Fibroblast of lung (primary cell): ENCODE measurements around the gene DLG2. TPM values are rescaled to one million over a fixed set of nuclear protein-coding genes. Genes with fewer than 3 reads are reported as not detected.

Experiments used
- DNase-seq, 2 donors: peaks; one replicate each; pipeline versions ENCODE4 v3.0.0 to v3.0.0-alpha.2; 2010; ENCODE audit warnings: low read depth in 2 of 2
- H2AFZ ChIP-seq: 2 replicates; pipeline ENCODE4 v1.5.1; 2012; ENCODE audit warnings: low read length, control low read depth, inconsistent platforms
- H3K27ac ChIP-seq: 2 replicates; pipeline ENCODE4 v1.5.1; 2011; ENCODE audit warnings: low read length, control low read depth; ENCODE audit not compliant: insufficient read depth
- H3K27me3 ChIP-seq: 2 replicates; pipeline ENCODE4 v1.5.1; 2011; ENCODE audit warnings: mild to moderate bottlenecking, low read length; ENCODE audit not compliant: control insufficient read depth, insufficient read depth
- H3K36me3 ChIP-seq: 2 replicates; pipeline ENCODE4 v1.5.1; 2011; ENCODE audit warnings: low read length; ENCODE audit not compliant: control insufficient read depth, insufficient read depth
- H3K4me1 ChIP-seq: 2 replicates; pipeline ENCODE4 v1.5.1; 2011; ENCODE audit warnings: low read length; ENCODE audit not compliant: control insufficient read depth, insufficient read depth; ENCODE audit errors: extremely low read depth
- H3K4me2 ChIP-seq: 2 replicates; pipeline ENCODE4 v1.5.1; 2011; ENCODE audit warnings: low read length, control low read depth; ENCODE audit not compliant: insufficient read depth; ENCODE audit errors: extremely low read depth
- H3K4me3 ChIP-seq, 4 experiments: fragments of 200-600 bp in 1 of 4; sonication (generic) in 1 of 4; replicated peaks in 1 of 4; 2 replicates each; pipeline ENCODE4 v1.5.1; 2011 to 2016; ENCODE audit warnings: low read length in 4 of 4, low read depth in 3 of 4, mild to moderate bottlenecking in 3 of 4, control low read depth in 2 of 4, inconsistent platforms in 1 of 4, mixed read lengths in 1 of 4; ENCODE audit not compliant: insufficient read depth in 1 of 4; ENCODE audit errors: control extremely low read depth in 1 of 4
- H3K79me2 ChIP-seq: 2 replicates; pipeline ENCODE4 v1.5.1; 2012; ENCODE audit warnings: mild to moderate bottlenecking, low read length, inconsistent platforms; ENCODE audit not compliant: control insufficient read depth, insufficient read depth
- H3K9ac ChIP-seq: 2 replicates; pipeline ENCODE4 v1.5.1; 2011; ENCODE audit warnings: mild to moderate bottlenecking, low read length, control low read depth; ENCODE audit not compliant: insufficient read depth
- H3K9me3 ChIP-seq: 2 replicates; pipeline ENCODE4 v1.5.1; 2012; ENCODE audit warnings: low read depth, low read length; ENCODE audit not compliant: control insufficient read depth, insufficient read depth
- H4K20me1 ChIP-seq: 2 replicates; pipeline ENCODE4 v1.5.1; 2011; ENCODE audit warnings: low read length; ENCODE audit not compliant: control insufficient read depth, insufficient read depth; ENCODE audit errors: extremely low read depth
- CTCF ChIP-seq, 2 donors: IDR thresholded peaks in 1 of 2; conservative IDR thresholded peaks in 1 of 2; 1 replicate in 1 of 2; 2 replicates in 1 of 2; pipeline ENCODE4 v1.5.1; 2011 to 2012; ENCODE audit warnings: low read length in 2 of 2, control low read depth in 1 of 2, inconsistent platforms in 1 of 2, low read depth in 1 of 2, mild to moderate bottlenecking in 1 of 2
- EZH2 ChIP-seq: IDR thresholded peaks from 2 replicates; pipeline ENCODE4 v1.5.1; 2012; ENCODE audit warnings: low read length, control low read depth, mild to moderate bottlenecking; ENCODE audit errors: missing control alignments
- polyA plus RNA-seq, 2 donors: library from polyadenylated mRNA; depleted of rRNA in 1 of 2; stranded (reverse) in 1 of 2; unstranded in 1 of 2; fragments of >200 nt; gene quantifications; 2 replicates each; pipeline ENCODE4 v1.2.1, GENCODE V29; 2011 to 2012; ENCODE audit warnings: missing spikeins in 1 of 2
- total RNA-seq: library from RNA; depleted of rRNA; stranded (reverse); fragments of >200 nt; gene quantifications from 2 replicates; pipeline ENCODE4 v1.2.1, GENCODE V29; 2014

DLG2 gene
- total and polyA plus RNA-seq, 2 donors (not counting 1 experiment from before 2014, with no cell fraction given), result 0.77 to 2.3 TPM

GRCh38 chr11:83764643-83765042, 1862.5 kb downstream of the DLG2 start:
- no peak overlapping the region for H3K27ac ChIP-seq
- no peaks in the 10 kb centered on the region for H3K4me1 ChIP-seq
- DNase-seq, result no peak
- H4K20me1 ChIP-seq, result peaks cover 2% of the 10 kb centered on the region
- no peak overlapping the region for H3K4me3 ChIP-seq
- H3K36me3 ChIP-seq, result no peaks in the 10 kb centered on the region
- no peaks in the 10 kb centered on the region for H3K9me3 ChIP-seq
- no peak overlapping the region for H2AFZ ChIP-seq
- no peaks in the 10 kb centered on the region for H3K27me3 ChIP-seq
- no peaks in the 10 kb centered on the region for H3K79me2 ChIP-seq
- no peak for TF ChIP-seq CTCF (conservative IDR thresholded peaks at IDR 0.05 in 1 of 2, IDR thresholded peaks at IDR 0.05 in 1 of 2; ENCODE audit: low read depth in 1 of 2, low read length in 2 of 2)
- no peak for TF ChIP-seq EZH2
- H3K4me2 ChIP-seq, result no peak overlapping the region
- no peak overlapping the region for H3K9ac ChIP-seq

GRCh38 chr11:83760932-83761331, 1866.2 kb downstream of the DLG2 start:
- no peaks in the 10 kb centered on the region for H3K36me3 ChIP-seq
- no peak overlapping the region for H3K9ac ChIP-seq
- H3K4me3 ChIP-seq, result no peak overlapping the region
- TF ChIP-seq CTCF (conservative IDR thresholded peaks at IDR 0.05 in 1 of 2, IDR thresholded peaks at IDR 0.05 in 1 of 2; ENCODE audit: low read depth in 1 of 2, low read length in 2 of 2) (no peak), EZH2 (no peak)
- no peaks in the 10 kb centered on the region for H3K79me2 ChIP-seq
- peaks cover 2% of the 10 kb centered on the region for H4K20me1 ChIP-seq
- no peaks in the 10 kb centered on the region for H3K9me3 ChIP-seq
- no peak overlapping the region for H2AFZ ChIP-seq
- no peak overlapping the region for H3K4me2 ChIP-seq
- no peaks in the 10 kb centered on the region for H3K4me1 ChIP-seq
- DNase-seq, result no peak
- H3K27ac ChIP-seq, result no peak overlapping the region
- H3K27me3 ChIP-seq, result no peaks in the 10 kb centered on the region

GRCh38 chr11:83759148-83759547, 1868.0 kb downstream of the DLG2 start:
- Histone ChIP-seq H3K79me2 (no peaks in the 10 kb centered on the region), H3K36me3 (no peaks in the 10 kb centered on the region), H3K27me3 (no peaks in the 10 kb centered on the region), H3K9me3 (no peaks in the 10 kb centered on the region), H3K4me2 (no peak overlapping the region), H3K4me1 (no peaks in the 10 kb centered on the region), H3K4me3 (no peak overlapping the region), H3K27ac (no peak overlapping the region), H3K9ac (no peak overlapping the region), H2AFZ (no peak overlapping the region), H4K20me1 (peaks cover 2% of the 10 kb centered on the region)
- TF ChIP-seq EZH2 (no peak), CTCF (conservative IDR thresholded peaks at IDR 0.05 in 1 of 2, IDR thresholded peaks at IDR 0.05 in 1 of 2; ENCODE audit: low read depth in 1 of 2, low read length in 2 of 2) (no peak)
- DNase-seq, result no peak
